Fibroblast of mammary gland (primary cell): ENCODE data around the gene HYOU1.

ENCODE experiments used
- DNase-seq: peaks from one replicate; pipeline ENCODE4 v3.0.0-alpha.2; 2010; ENCODE audit warnings: low read depth
- H3K4me3 ChIP-seq: 2 replicates; pipeline ENCODE4 v1.5.1; 2011; ENCODE audit warnings: low read depth, mild to moderate bottlenecking, low read length, moderate library complexity; ENCODE audit not compliant: control insufficient read depth
- TF ChIP-seq, protein P1 (sequence below): conservative IDR thresholded peaks from 2 replicates; pipeline ENCODE4 v1.5.1; 2011; ENCODE audit warnings: low read depth, low read length, inconsistent platforms; ENCODE audit not compliant: control insufficient read depth, insufficient read depth

Gene HYOU1

DNA sequence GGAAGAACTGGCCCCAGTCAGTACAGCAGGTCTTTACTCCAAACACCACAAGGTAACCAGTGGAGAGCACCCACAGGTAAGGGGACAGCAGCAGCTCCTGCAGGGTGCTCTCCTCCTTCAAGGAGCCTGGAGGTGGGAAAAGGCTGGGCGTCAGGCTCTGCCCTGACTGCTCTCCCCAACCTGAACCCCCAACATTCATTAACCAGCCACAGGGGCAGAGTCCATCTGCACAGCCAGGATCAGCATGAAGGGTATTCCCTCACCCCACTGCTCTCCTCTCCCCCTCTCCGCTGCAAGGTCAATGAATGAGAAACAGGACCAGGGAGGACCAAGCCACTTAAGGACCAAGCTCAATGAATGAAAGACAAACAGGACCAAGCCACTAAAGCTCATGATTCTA, 30.0 kb downstream of the HYOU1 start:
- TF ChIP-seq, protein P1, sequence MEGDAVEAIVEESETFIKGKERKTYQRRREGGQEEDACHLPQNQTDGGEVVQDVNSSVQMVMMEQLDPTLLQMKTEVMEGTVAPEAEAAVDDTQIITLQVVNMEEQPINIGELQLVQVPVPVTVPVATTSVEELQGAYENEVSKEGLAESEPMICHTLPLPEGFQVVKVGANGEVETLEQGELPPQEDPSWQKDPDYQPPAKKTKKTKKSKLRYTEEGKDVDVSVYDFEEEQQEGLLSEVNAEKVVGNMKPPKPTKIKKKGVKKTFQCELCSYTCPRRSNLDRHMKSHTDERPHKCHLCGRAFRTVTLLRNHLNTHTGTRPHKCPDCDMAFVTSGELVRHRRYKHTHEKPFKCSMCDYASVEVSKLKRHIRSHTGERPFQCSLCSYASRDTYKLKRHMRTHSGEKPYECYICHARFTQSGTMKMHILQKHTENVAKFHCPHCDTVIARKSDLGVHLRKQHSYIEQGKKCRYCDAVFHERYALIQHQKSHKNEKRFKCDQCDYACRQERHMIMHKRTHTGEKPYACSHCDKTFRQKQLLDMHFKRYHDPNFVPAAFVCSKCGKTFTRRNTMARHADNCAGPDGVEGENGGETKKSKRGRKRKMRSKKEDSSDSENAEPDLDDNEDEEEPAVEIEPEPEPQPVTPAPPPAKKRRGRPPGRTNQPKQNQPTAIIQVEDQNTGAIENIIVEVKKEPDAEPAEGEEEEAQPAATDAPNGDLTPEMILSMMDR: no peak
- DNase-seq: no peak
- no peak overlapping the region for H3K4me3 ChIP-seq

GRCh38 chr11:119025978-119026766, 30.8 kb downstream of the HYOU1 start:
- TF ChIP-seq, protein P1: no peak
- H3K4me3 ChIP-seq: no peak overlapping the region

GRCh38 chr11:119025541-119025940, 31.5 kb downstream of the HYOU1 start:
- TF ChIP-seq, protein P1: no peak
- H3K4me3 ChIP-seq: no peak overlapping the region
- no peak for DNase-seq

More at GRCh38 chr11:119025978-119026766, 30.8 kb downstream of the HYOU1 start:
- no peak for DNase-seq

- no peak overlapping the region for H3K4me3 ChIP-seq
- TF ChIP-seq, protein P1: no peak
- no peak for DNase-seq
Observed at GRCh38 chr11:119025099-119025473, 31.9 kb downstream of the HYOU1 start.

- DNase-seq: no peak
- H3K4me3 ChIP-seq: no peak overlapping the region
- TF ChIP-seq, protein P1: no peak
Observed at GRCh38 chr11:119024430-119025098, 32.4 kb downstream of the HYOU1 start.

GRCh38 chr11:119023741-119024140, 33.3 kb downstream of the HYOU1 start:
- no peak overlapping the region for H3K4me3 ChIP-seq
- TF ChIP-seq, protein P1: no peak
- no peak for DNase-seq
